ENCODE data around the gene POFUT2.

DNA sequence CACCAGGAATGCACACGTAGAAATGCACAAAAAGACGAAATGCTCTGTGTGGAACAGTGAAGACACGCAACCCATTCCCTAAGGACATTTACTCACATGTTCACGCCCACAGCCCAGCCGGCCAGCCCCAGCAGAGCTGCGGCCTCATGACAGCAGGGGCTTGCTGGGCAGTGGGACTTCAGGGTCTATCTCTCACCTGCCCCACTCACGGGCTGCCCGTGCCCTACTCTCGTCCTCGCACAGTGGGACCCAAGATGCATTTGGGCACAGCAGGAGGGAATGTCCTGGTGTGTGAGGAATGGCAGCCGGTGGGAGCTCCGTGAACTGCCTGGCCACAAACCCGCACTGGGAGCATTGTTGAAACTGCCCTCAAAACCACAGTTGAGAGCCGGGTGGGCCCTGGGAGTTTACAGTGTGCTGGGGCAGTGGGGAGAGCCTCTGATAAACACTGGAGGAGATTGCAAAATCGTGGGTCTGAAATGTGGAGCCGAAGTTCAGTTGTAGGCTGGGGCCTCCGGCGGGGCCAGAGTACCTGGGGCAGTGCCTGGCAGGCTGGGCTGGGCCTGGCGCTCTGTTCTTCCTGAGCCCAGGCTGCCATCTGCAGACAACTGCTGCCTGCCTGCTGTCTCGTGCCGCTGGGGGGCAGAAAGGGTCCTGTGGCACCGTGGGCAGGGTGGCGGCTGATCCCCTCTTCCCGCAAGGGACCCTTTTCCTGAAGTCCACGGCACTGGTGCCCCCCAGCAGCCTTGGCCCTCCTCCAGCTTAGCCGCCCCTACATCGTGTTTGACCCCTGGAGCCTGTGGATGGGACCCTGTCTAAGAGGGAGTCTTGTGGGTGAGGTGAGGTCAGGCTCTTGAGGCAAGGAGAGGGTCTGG lies 20.7 kb upstream of the POFUT2 start:
- TF ChIP-seq POLR2A (IDR thresholded peaks at IDR 0.05) = no peak
- TF ChIP-seq, protein P1, sequence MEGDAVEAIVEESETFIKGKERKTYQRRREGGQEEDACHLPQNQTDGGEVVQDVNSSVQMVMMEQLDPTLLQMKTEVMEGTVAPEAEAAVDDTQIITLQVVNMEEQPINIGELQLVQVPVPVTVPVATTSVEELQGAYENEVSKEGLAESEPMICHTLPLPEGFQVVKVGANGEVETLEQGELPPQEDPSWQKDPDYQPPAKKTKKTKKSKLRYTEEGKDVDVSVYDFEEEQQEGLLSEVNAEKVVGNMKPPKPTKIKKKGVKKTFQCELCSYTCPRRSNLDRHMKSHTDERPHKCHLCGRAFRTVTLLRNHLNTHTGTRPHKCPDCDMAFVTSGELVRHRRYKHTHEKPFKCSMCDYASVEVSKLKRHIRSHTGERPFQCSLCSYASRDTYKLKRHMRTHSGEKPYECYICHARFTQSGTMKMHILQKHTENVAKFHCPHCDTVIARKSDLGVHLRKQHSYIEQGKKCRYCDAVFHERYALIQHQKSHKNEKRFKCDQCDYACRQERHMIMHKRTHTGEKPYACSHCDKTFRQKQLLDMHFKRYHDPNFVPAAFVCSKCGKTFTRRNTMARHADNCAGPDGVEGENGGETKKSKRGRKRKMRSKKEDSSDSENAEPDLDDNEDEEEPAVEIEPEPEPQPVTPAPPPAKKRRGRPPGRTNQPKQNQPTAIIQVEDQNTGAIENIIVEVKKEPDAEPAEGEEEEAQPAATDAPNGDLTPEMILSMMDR (IDR thresholded peaks at IDR 0.05) = no peak

Data from adrenal gland (tissue), 5 donors.